K562 (cell line): ENCODE measurements around the gene COL4A1. TPM values are rescaled to one million over a fixed set of nuclear protein-coding genes. Genes with fewer than 3 reads are reported as not detected.

Experiments used
- ATAC-seq: fragments of 200-7000 bp; cut with Tn5 transposase; 3 replicates; pipeline ENCODE4 v1.9.1; 2020; ENCODE audit warnings: moderate library complexity
- BruUV-seq: library from RNA; stranded (reverse); fragments of 400-500 nt; replicated peaks from 2 replicates; lab custom pipeline; 2021; lab: Mats Ljungman, UMichigan
- CTCF ChIA-PET: fragments of 300-600 bp; formaldehyde crosslinking; extraction: SDS; loops from one replicate; lab custom pipeline; 2021; ENCODE audit warnings: low intra/inter-chr PET ratio; lab: Yijun Ruan, JAX
- POLR2A ChIA-PET: fragments of 300-600, 350-650 bp; sonication (Branson Sonifier 250); formaldehyde crosslinking; extraction: SDS; loops from one replicate; lab custom pipeline; 2021; ENCODE audit warnings: antibody characterized with exemption, inconsistent platforms; lab: Yijun Ruan, JAX
- DNase-seq, 4 experiments: peaks; one replicate each; pipeline versions ENCODE4 v3.0.0 to v3.0.0-alpha.2; 2011 to 2018; ENCODE audit warnings: low spot score in 3 of 4, mixed read lengths in 3 of 4; ENCODE audit errors: extremely low read depth in 1 of 4
- FAIRE-seq: peaks from 2 replicates; lab custom pipeline; 2011; peaks lifted over from hg19 to GRCh38; lab: Jason Lieb, UNC
- H2AFZ ChIP-seq: 2 replicates; pipeline ENCODE4 v1.6.0; 2011; ENCODE audit warnings: low read depth, low read length, control low read depth, inconsistent platforms
- H3K27ac ChIP-seq: fragments of 200-600 bp; 3 replicates; pipeline ENCODE4 v1.8.0; 2011; ENCODE audit warnings: low read depth, mild to moderate bottlenecking, control low read depth, inconsistent platforms, low read length, moderate library complexity, mixed read lengths; ENCODE audit errors: extremely low read depth
- H3K27me3 ChIP-seq, 2 experiments: fragments of 300-600 bp in 1 of 2; 2 replicates in 1 of 2; 3 replicates in 1 of 2; pipeline versions ENCODE4 v1.6.0 to v1.8.0; 2011; ENCODE audit warnings: inconsistent platforms in 2 of 2, low read length in 2 of 2, mild to moderate bottlenecking in 1 of 2, mixed read lengths in 1 of 2, moderate library complexity in 1 of 2; ENCODE audit not compliant: control insufficient read depth in 2 of 2, insufficient read depth in 2 of 2
- H3K36me3 ChIP-seq: fragments of 300-600 bp; 3 replicates; pipeline ENCODE4 v1.8.0; 2011; ENCODE audit warnings: mild to moderate bottlenecking, low read length, inconsistent platforms; ENCODE audit not compliant: control insufficient read depth, insufficient read depth
- H3K4me1 ChIP-seq, 2 experiments: fragments of 200-600 bp in 1 of 2; replicated peaks in 1 of 2; 2 replicates in 1 of 2; 3 replicates in 1 of 2; pipeline versions ENCODE4 v1.5.1 to v1.8.0; 2011; ENCODE audit warnings: inconsistent platforms in 2 of 2, low read length in 2 of 2, mild to moderate bottlenecking in 1 of 2, mixed read lengths in 1 of 2, moderate library complexity in 1 of 2; ENCODE audit not compliant: control insufficient read depth in 2 of 2, insufficient read depth in 2 of 2
- H3K4me2 ChIP-seq: 2 replicates; pipeline ENCODE4 v1.6.1; 2011; ENCODE audit warnings: low read length, control low read depth, inconsistent platforms, mixed read lengths; ENCODE audit not compliant: insufficient read depth
- H3K4me3 ChIP-seq: fragments of 200-600 bp; sonication (generic), shearing (Covaris generic); 2 replicates; pipeline ENCODE4 v1.5.1; 2016; ENCODE audit warnings: control low read depth, inconsistent platforms
- H3K79me2 ChIP-seq: fragments of 200-600 bp; 3 replicates; pipeline ENCODE4 v1.8.0; 2011; ENCODE audit warnings: low read length, inconsistent platforms; ENCODE audit not compliant: control insufficient read depth, insufficient read depth
- H3K9ac ChIP-seq, 2 experiments: 2 replicates each; pipeline versions ENCODE4 v1.6.0 to v1.6.1; 2011; ENCODE audit warnings: low read depth in 2 of 2, low read length in 2 of 2, control low read depth in 1 of 2, inconsistent platforms in 1 of 2, mild to moderate bottlenecking in 1 of 2, mixed read lengths in 1 of 2; ENCODE audit not compliant: insufficient read depth in 1 of 2
- H3K9me1 ChIP-seq: one replicate; pipeline ENCODE4 v1.6.0; 2011; ENCODE audit warnings: inconsistent platforms, mild to moderate bottlenecking, low read length, moderate library complexity; ENCODE audit not compliant: control insufficient read depth, insufficient read depth
- H3K9me3 ChIP-seq: replicated peaks from 2 replicates; pipeline ENCODE4 v1.5.1; 2011; ENCODE audit warnings: low read depth, low read length, inconsistent platforms; ENCODE audit not compliant: control insufficient read depth, insufficient read depth
- H4K20me1 ChIP-seq: replicated peaks from 2 replicates; pipeline ENCODE4 v1.6.1; 2011; ENCODE audit warnings: low read length, inconsistent platforms, mixed read lengths; ENCODE audit not compliant: control insufficient read depth, insufficient read depth
- FOXA3 ChIP-seq, 2 experiments: fragments of 450-650 bp in 1 of 2; sonication (generic) in 1 of 2; formaldehyde crosslinking; IDR thresholded peaks in 1 of 2; conservative IDR thresholded peaks in 1 of 2; 2 replicates each; pipeline versions ENCODE4 v1.4.0 to v1.8.0; 2020 to 2022; ENCODE audit warnings: mild to moderate bottlenecking in 2 of 2, missing genetic modification reagents in 1 of 2
- JUN ChIP-seq, 2 experiments: sonication (generic) in 1 of 2; formaldehyde crosslinking in 1 of 2; IDR thresholded peaks; 2 replicates each; pipeline versions ENCODE4 v1.6.1 to v1.8.0; 2012 to 2022; ENCODE audit warnings: borderline replicate concordance in 2 of 2, mild to moderate bottlenecking in 2 of 2, improper control_type of control experiment in 1 of 2, low read depth in 1 of 2, low read length in 1 of 2, missing genetic modification reagents in 1 of 2
- LEF1 ChIP-seq: fragments of 450-650 bp; IDR thresholded peaks from 2 replicates; pipeline ENCODE4 v1.6.1; 2016; ENCODE audit warnings: mild to moderate bottlenecking
- MCM7 ChIP-seq, 2 experiments: fragments of 450-650 bp; IDR thresholded peaks; 2 replicates each; pipeline ENCODE4 v1.6.1; 2016 to 2018
- NR1H2 ChIP-seq: sonication (generic); formaldehyde crosslinking; IDR thresholded peaks from 2 replicates; pipeline ENCODE4 v1.4.0; 2020; ENCODE audit warnings: mild to moderate bottlenecking, missing genetic modification reagents
- PYGO2 ChIP-seq: fragments of 450-650 bp; IDR thresholded peaks from 2 replicates; pipeline ENCODE4 v1.6.1; 2016; ENCODE audit warnings: mild to moderate bottlenecking, missing genetic modification characterization, moderate library complexity, missing compliant biosample characterization
- RBM17 ChIP-seq: fragments of 200-400 bp; formaldehyde crosslinking; IDR thresholded peaks from 2 replicates; pipeline ENCODE4 v1.6.1; 2017; ENCODE audit warnings: low read depth, mild to moderate bottlenecking, low read length, borderline replicate concordance
- ZC3H11A ChIP-seq: IDR thresholded peaks from 2 replicates; pipeline ENCODE4 v1.6.1; 2012; ENCODE audit warnings: low read depth, low read length, improper control_type of control experiment
- ZNF384 ChIP-seq: IDR thresholded peaks from 2 replicates; pipeline ENCODE4 v1.6.1; 2012; ENCODE audit warnings: low read depth, low read length, improper control_type of control experiment
- WGBS: fragments of 100-300 bp; shearing (Covaris generic); methylation state at CpG from one replicate; pipeline ENCODE4 v1.1.6; 2016; ENCODE audit warnings: low coverage, mixed read lengths; ENCODE audit not compliant: insufficient coverage; ENCODE audit errors: missing lambda C conversion rate; 5-methylcytosine and 5-hydroxymethylcytosine counted together
- in situ Hi-C: fragments of 300-500 bp; cut with MboI; formaldehyde crosslinking; loops from 4 replicates; pipeline ENCODE4 v1.15.0; 2018; ENCODE audit warnings: inconsistent platforms, mixed read lengths
- intact Hi-C: fragments of 100-400 bp; cut with micrococcal nuclease; formaldehyde crosslinking; loops from 2 replicates; pipeline ENCODE4 v1.14.2; 2022
- polyA plus RNA-seq, 8 experiments: library from polyadenylated mRNA; depleted of rRNA in 4 of 8; stranded (reverse) in 5 of 8; unstranded in 3 of 8; fragments of >200 nt; fragmentation: Nextera tagmentation in 2 of 8; fragmentation: Illumina TruSeq in 1 of 8; extraction: Ambion mirVana in 2 of 8; extraction: Trizol in 1 of 8; gene quantifications; 2 replicates each; pipeline versions ENCODE4 v1.2.1 to v1.2.3, GENCODE V29; 2011 to 2014; ENCODE audit warnings: inconsistent platforms in 1 of 8, missing spikeins in 1 of 8
- total RNA-seq, 7 experiments: library from RNA; depleted of rRNA in 6 of 7; stranded (reverse); fragments of >200 nt in 6 of 7; fragmentation: Illumina TruSeq in 2 of 7; extraction: Trizol in 2 of 7; gene quantifications; 2 replicates each; pipeline versions ENCODE4 v1.2.1 to v1.2.3, GENCODE V29; 2011 to 2021; ENCODE audit warnings: low replicate concordance in 1 of 7
- TF ChIP-seq, protein P1 (sequence below): sonication (generic); formaldehyde crosslinking; IDR thresholded peaks from 2 replicates; pipeline ENCODE4 v1.8.1; 2023; ENCODE audit warnings: mild to moderate bottlenecking, missing genetic modification reagents
- TF ChIP-seq, protein P2 (sequence below): IDR thresholded peaks from 2 replicates; pipeline ENCODE4 v1.6.1; 2011; ENCODE audit warnings: borderline replicate concordance, low read depth, mild to moderate bottlenecking, moderate library complexity, low read length; ENCODE audit not compliant: insufficient read depth, poor library complexity, severe bottlenecking

COL4A1 gene
- total and polyA plus RNA-seq, 9 of the 15 experiments (the other 6 are each of a cell fraction or from before 2014, with no cell fraction given) = 0.35 TPM; not detected in 8

DNA sequence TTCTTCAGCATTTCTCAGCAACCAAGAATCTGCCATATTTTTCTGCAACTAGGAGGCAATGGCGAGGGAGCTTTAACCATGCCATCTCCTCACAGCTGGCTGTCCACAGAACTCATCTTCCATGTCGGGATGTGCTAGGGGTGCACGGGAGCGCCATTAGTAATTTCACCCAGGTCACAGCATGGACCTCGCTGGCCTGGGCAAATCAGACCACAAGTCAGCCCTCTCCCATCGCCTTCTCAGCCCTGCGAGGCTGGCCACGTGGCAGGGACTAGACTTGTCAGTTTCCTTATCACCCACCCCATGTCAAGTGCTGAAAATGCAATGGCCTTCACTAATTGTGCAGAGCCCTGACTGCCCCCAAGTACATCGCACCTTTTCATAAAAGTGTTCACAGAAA is 15.7 kb downstream of the COL4A1 start (continued):
- TF ChIP-seq, protein P1, sequence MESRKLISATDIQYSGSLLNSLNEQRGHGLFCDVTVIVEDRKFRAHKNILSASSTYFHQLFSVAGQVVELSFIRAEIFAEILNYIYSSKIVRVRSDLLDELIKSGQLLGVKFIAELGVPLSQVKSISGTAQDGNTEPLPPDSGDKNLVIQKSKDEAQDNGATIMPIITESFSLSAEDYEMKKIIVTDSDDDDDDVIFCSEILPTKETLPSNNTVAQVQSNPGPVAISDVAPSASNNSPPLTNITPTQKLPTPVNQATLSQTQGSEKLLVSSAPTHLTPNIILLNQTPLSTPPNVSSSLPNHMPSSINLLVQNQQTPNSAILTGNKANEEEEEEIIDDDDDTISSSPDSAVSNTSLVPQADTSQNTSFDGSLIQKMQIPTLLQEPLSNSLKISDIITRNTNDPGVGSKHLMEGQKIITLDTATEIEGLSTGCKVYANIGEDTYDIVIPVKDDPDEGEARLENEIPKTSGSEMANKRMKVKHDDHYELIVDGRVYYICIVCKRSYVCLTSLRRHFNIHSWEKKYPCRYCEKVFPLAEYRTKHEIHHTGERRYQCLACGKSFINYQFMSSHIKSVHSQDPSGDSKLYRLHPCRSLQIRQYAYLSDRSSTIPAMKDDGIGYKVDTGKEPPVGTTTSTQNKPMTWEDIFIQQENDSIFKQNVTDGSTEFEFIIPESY (CRISPR knock-in tag) = no peak
- TF ChIP-seq NR1H2 = no peak
- no peak for TF ChIP-seq MCM7 (IDR thresholded peaks at IDR 0.05)
- TF ChIP-seq FOXA3 (CRISPR knock-in tag; conservative IDR thresholded peaks at IDR 0.05 in 1 of 2, IDR thresholded peaks at IDR 0.05 in 1 of 2) = no peak

DNA sequence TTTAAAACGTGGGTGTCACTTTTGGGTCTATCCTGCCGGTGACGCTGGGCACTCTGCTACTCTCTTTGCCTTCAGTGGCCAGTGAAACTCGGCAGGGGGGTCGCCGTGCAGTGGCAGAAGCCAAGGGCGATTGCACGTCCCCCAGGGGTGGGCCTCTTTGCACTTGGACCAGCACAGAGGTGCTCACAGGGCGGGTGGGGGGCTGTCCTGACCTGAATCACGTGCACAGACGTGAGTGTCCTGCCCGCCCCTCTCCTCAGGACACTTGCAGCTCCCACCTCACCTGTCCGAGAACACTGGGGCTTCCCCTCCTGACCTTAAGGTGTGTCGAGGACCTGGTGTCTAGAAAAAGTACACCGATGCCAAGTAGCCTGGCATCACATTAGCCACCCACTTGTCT is 16.1 kb downstream of the COL4A1 start:
- no peak for TF ChIP-seq PYGO2
- TF ChIP-seq ZNF384 = no peak
- no peak for TF ChIP-seq ZC3H11A
- TF ChIP-seq LEF1 = no peak
- TF ChIP-seq, protein P2, sequence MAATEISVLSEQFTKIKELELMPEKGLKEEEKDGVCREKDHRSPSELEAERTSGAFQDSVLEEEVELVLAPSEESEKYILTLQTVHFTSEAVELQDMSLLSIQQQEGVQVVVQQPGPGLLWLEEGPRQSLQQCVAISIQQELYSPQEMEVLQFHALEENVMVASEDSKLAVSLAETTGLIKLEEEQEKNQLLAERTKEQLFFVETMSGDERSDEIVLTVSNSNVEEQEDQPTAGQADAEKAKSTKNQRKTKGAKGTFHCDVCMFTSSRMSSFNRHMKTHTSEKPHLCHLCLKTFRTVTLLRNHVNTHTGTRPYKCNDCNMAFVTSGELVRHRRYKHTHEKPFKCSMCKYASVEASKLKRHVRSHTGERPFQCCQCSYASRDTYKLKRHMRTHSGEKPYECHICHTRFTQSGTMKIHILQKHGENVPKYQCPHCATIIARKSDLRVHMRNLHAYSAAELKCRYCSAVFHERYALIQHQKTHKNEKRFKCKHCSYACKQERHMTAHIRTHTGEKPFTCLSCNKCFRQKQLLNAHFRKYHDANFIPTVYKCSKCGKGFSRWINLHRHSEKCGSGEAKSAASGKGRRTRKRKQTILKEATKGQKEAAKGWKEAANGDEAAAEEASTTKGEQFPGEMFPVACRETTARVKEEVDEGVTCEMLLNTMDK = no peak
- no peak for TF ChIP-seq RBM17
- no peak for TF ChIP-seq JUN (IDR thresholded peaks at IDR 0.05; ENCODE audit: borderline replicate concordance, low read depth, low read length)
- no peak for TF ChIP-seq JUN (CRISPR knock-in tag; IDR thresholded peaks at IDR 0.05; ENCODE audit: borderline replicate concordance)
- H3K9me1 ChIP-seq = no peaks in the 10 kb centered on the region
- no peak overlapping the region for H3K9ac ChIP-seq
- FAIRE-seq (no peak), ATAC-seq (no peak), DNase-seq (no peak)
- no peak overlapping the region for H3K27ac ChIP-seq
- in situ Hi-C loops = no loop called here
- H3K36me3 ChIP-seq = no peaks in the 10 kb centered on the region
- no peaks in the 10 kb centered on the region for H4K20me1 ChIP-seq
- intact Hi-C loops = no loop called here
- ChIA-PET POLR2A (no interaction called here), CTCF (no interaction called here)
- H3K79me2 ChIP-seq = no peaks in the 10 kb centered on the region
- H2AFZ ChIP-seq = no peak overlapping the region
- H3K27me3 ChIP-seq = peaks cover 0 to 11% of the 10 kb centered on the region in 2 experiments; a peak in 3 of 5 replicates
- no peaks in the 10 kb centered on the region for H3K4me1 ChIP-seq
- BruUV-seq = no TSS peak
- no peaks in the 10 kb centered on the region for H3K9me3 ChIP-seq
- 0% methylated on average over 11 of the region's 15 CpGs for WGBS
- no peak overlapping the region for H3K4me2 ChIP-seq
- no peak overlapping the region for H3K4me3 ChIP-seq
